HG02763 (cell line): ENCODE data around the gene EPB41.

Source experiments
- ATAC-seq: cut with Tn5 transposase; IDR thresholded peaks from one replicate; pipeline ENCODE4 v1.9.1; 2021; ENCODE audit warnings: mild to moderate bottlenecking, moderate library complexity; ENCODE audit not compliant: unreplicated experiment

EPB41 gene

DNA sequence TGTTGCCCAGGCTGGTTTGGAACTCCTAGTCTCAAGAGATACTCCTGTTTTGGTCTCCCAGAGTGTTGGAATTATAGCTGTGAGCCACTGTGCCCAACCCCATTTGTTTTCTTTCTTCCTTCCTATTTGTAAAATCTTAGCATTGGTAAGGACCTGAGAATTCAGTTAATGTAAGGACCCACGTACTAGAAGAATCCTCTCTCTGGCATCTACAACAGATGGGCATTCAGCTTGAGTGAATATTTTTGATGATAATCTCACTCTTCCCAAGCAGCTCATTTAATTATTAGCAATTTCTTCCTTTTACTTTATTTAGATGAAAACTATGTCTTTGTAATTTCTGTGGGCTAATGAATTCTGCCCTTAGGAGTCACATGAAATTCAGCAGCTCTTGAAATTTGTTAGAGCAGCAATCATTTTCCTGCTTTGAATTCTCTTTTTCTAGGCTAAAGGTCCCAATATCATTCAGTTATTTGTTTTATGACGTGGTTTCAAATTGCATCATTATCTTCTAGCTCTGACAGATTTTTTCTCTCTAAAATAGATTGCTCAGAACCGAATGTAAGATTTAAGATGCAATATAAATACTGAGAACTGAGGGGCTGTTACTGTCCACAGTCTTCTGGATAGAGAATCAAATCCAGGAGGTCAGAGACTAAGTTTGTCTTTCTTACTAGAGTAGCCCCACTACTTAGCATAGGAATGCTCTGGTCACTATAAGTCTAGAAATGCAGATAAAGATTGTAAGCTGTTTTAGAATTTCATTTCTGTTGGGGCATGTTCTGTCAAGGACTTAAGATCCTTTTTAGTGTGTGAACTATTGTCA is 59.4 kb downstream of the EPB41 start:
- no peak for ATAC-seq

DNA sequence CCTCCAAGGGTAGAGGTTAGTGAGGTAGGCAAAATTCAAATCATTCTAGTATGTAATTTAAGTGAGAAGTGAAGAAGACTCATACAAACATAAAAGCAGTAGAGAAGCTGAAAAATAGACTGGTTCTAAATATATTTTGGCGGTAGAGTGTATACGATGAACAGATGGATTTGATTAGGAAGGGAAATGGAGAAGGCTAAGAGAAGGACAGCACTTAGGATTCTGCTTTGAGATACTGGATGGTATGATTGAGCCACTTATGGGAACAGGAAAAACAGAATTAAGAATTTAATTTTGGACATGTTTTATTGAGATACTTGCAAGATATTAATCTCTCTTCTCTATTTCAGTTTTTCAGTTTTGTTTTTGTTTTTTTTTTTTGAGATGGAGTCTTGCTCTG is 60.1 kb downstream of the EPB41 start:
- ATAC-seq = no peak

GRCh38 chr1:28976248-28976647 is 61.9 kb downstream of the EPB41 start:
- no peak for ATAC-seq

GRCh38 chr1:28981210-28981609 is 66.8 kb downstream of the EPB41 start:
- ATAC-seq = no peak

DNA sequence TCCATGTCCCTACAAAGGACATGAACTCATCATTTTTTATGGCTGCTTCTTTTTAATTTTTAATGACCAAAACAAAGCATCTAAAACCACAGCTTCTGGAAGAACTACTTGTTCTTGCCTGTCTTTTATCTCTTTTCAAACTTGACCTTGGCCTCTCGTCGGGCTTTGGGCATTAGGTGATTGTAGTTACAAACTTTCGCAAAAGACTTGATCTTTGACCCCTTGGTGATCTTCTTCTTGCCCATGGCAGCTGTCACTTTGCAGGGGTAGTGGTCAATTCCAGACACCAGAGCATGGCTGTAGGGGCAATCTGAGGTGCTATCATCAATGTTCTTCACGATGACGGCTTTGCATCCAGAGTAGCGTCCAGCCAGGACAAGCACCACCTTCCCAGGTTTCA is 67.8 kb downstream of the EPB41 start:
- no peak for ATAC-seq

DNA sequence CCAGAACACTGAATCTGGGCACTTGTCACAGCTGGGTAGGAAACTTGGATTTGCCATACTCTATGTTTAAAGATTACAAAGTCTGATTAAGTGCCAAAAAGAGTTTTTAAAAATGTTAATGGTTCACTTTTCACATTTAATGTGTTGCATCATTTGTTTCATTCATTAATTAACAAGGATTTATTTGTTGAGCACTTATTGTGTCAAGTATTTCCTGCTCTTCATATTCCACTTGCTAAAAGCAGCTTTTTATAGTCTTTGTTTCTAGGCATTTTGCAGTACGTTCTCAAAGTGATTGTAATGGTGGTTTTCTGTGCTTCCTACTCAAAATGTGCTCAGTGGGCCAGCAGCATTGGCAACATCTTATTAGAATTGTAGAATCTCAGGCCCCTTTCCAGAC is 68.7 kb downstream of the EPB41 start:
- no peak for ATAC-seq

- ATAC-seq = no peak
Observed at GRCh38 chr1:28983509-28984310, 69.3 kb downstream of the EPB41 start.

DNA sequence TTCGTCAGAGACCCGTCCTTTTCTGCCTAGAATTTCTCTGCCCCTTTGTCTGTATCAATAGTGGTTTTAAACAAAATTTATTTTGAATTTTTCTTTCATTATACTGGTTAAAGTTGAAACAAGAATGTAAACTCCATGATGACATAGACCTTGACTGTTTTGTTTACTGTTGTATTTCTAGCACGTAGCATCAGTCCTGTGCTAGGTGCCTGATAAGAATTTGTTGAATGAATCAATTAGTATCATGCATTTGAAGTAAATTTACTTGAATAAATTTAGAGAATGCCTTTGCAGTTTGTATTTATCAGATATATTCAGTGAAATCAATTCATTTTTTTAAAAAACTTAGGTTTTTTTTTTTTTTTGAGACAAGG is 69.9 kb downstream of the EPB41 start:
- no peak for ATAC-seq

DNA sequence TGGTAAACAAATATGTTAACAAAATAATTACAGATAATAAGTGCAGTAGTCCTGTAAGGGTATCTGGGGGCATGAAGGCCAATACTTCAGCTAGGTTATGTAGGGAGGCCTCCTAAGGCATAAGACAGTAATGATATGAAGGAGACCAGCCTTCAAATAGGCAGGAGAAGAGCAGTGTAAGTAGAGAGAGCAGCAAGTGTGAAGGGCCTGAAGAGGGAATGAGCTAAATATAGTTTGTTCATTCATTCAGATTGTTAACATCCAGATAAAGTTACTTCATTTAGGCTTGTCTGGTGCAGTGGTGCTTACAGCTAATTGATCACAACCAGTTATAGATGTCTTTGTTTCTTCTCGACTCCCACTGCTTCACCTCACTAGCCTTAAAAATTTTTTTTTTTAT is 71.1 kb downstream of the EPB41 start:
- no peak for ATAC-seq

DNA sequence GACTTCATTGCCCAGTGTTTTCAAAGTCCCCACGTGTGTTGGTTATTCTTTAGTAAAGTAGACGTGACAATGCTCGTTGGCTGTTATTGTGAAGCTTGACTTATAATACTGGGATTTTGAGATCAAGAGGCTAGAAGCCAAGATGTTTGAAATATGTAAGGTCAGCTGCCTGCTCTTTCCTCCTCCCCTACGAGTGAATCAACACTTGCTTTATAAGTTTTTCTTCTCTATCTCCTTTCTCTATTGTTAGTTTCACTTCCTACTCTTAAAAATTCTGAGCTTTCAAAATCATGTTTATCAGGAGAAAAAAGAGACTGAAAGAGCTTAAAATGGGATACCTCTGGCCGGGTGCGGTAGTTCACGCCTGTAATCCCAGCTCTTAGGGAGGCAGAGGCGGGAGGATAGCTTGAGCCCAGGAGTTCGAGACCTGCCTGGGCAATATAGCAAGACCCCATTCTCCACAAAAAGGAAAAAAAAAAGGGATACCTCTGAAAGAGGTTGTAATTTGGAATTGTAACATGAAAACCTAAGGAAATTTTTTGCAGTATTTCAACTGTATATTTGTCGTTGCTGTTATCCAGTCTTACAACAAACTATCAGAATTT is 72.0 kb downstream of the EPB41 start:
- no peak for ATAC-seq

DNA sequence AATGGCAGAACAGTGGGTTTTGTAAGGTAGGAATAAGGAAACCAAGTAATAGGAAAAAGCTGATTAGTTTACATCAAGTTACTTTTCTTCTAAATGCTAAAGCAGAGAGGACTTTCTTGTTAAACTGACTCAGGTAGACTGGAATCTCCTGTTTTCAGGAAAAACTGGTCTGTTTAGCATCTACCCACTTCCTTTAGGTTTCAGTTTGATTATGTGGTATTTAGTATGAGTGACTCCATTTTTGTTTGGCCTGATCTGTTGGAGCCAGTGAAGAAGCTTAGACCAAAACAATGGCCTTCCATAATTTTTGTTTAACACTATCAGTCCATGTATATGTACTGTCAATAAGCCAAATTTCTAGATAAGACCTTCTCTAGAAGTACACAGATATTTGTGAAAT is 88.4 kb downstream of the EPB41 start:
- no peak for ATAC-seq

DNA sequence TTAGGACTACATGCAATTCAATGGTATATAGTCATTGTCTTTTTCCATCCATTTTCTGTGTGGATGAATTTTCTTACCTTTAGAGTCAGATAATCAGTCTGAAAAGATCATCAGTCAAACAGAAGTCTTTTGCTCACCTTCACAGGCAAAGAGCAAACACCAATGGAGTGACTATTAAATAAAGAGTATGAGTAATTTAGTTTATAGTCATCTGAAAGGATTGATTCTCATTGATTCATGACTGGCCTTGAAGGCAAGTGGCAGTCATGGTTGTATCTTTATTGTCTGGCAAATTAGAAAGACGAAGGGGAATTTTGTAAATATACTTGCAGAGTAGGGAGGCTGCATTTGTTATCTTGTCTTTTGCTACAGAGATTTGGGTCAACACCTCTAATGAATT is 89.9 kb downstream of the EPB41 start:
- ATAC-seq = no peak

DNA sequence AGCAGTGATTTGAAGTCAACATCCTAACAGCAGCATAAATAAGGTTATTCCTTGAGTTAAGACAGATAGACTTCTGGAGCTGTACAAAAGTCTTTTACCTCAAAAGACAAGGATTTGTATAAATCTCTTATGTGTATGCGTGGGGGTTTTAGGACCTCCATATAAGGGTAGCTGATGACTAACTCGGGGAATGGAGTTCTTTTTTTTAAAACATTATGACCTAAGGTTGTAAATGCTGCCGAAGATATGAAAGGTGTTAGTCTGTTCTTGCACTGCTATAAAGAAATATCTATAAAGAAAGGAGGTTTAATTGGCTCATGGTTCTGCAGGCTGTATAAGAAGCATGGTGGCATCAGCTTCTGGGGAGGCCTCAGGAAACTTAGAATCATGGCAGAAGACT is 90.4 kb downstream of the EPB41 start:
- ATAC-seq = no peak

DNA sequence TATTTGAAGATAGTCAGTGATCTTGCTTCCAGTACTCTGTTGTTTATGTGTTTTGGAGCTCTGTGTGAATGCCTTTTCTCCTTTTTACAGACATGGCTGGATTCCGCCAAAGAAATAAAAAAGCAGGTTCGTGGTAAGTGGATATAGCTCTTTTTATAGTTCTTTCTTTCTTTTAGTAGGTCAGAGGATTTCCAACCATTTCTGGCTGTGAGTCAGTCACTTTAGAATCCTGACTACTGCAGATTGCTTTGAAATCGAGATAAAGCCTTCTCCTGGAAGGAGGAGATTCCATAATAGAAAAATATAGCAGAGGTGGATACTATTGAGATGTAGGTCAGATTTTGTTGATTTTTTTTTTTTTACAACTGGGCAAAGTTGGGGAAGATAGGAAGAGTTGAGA is 97.4 kb downstream of the EPB41 start:
- no peak for ATAC-seq

DNA sequence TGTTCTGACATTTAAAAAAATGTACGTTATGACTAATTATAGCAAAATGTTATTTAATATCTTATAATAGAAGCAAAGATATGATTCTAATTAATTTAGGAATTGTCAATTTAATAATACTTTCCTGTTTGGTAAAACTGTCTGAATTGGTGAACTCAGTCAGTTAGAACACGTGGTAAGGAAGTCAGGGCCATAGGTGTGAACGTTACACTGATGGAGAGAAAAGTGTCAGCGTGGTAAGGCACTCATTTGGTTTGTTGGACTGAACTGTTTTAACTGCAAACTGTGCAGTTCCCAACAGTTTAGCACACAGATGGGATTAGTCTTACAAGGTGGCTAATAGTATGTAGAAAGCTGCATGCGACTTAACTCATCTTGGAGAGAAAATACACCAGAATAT is 102.9 kb downstream of the EPB41 start:
- ATAC-seq = no peak

DNA sequence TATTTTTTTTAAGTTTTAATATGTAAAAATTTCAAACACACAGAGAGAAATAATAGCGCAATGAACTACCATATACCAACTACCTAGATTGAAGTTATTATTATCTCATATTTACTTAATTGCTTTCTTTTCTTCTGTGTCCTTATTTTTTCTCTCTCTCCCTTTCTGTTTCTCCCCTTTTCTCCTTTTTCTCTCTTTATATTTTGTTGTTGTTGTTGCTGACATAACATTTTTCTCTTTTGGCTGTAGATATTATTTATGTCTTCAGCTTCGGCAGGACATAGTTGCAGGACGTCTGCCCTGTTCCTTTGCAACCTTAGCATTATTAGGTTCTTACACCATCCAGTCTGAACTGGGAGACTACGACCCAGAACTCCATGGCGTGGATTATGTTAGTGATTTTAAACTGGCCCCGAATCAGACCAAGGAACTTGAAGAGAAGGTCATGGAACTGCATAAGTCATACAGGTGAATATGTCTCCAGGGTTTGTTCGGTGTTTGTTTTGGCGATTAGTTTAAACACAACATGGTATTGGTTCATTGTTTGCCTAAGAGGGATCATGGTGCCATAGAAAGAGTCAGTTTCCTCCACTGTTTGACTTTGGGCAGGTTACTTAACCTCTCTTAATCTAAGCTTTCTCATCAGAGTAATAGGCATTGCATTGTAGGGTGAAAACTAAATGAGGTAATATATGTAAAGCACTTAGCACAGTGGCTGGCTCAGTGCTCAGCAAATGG is 103.8 kb downstream of the EPB41 start:
- ATAC-seq = no peak

DNA sequence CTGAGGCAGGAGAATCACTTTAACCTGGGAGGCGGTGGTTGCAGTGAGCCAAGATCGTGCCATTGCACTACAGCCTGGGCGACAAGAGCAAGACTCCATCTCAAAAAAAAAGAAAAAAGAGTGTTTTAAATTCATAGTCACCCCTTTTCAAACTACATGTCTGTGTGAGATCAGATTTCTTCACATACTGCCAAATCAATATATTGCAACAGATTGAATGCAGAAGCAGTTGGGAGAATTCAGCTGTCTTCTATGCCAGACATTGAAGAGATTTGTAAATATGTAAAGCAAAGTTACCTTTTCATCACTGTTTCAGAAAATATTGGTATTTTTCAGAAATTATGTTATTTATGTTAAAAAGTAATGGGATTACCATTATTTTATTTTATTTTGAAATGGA is 108.3 kb downstream of the EPB41 start:
- ATAC-seq = no peak

GRCh38 chr1:29029667-29030066 is 115.3 kb downstream of the EPB41 start:
- ATAC-seq = no peak

DNA sequence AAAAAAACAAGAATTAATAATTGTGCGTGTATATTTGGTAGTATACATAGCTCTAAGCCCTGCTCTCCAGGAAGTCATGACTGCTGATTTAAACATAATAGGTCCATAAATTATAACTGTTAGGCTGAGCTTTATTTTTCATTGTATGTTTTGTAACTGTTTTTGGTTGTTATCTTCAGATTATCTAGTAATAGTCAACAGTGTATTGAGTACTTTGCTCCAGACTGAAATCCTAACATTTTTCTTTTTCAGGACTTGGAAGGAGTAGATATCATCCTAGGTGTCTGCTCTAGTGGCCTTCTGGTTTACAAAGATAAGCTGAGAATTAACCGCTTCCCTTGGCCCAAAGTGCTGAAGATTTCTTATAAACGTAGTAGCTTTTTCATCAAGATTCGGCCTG is 118.5 kb downstream of the EPB41 start:
- ATAC-seq = no peak

DNA sequence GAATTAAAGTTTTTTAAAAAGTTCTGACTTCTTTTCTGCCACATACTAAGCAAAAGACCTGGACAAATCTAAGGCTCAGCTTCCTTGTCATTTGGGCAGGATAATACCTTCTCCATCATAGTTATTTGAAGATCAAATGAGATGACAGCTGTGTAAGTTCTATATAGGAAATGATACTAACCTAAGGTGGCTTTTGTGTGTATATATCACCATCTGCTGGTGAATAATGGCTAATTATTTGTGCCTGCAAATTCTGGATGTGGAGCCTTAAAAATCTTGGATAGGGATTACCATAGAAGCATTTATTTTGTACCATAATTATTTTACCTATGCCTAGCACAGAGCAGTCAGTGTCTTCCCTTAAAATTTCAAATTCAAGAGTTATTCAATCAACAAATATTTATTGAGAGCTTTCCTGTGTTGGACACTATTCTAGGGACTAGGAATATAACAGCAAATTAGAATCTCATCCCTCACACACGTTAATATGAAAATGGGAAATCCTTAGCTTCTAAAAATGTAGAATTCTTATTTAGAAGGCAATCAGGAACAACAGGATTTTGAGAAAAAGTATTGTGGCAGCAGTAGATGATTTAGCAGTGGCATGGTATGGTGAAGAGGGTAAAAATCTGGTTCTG is 119.6 kb downstream of the EPB41 start:
- ATAC-seq = no peak
